Measurements from ENCODE around the gene CTIF.

DNA sequence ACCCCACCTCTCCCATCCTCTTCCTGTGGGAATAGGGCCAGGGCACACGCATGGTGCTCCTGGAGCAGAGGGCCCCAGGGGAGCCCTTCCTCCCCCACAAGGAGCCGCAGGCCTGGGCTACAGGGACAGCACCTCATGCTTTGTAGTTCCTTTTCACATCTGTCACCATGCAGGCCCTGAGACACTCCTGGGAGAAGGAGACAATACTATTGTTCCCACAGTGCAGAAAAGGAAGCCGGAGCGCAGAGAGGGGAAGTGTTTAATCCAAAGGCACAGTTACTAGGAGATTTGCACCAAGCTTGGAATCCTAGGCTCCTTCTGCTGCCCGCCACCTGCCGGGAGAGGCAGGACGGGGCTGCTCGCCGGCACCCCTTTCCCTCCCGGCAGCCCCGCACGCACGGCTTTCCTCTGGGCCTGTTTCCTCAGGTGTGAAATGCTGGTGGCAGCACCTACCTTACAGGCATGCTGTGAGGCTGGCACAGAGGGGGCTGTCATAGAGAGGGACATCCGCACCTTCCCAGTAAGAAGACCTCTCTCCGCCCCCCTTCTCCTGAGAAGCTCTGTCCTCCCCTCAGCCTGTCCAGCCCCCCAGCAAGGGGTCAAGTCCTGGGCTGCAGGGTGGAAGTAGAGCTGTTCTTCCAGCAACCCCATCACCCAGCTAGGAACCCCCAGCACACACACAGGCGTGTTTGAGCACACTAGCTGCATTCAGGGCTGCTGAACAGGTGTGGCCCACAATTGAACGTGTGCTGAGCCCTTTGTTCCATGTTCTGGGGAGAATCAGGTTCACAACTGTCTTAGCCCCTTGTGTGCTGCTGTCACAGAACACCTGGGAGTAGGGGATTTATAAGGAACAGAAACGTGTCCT, 349.3 kb downstream of the CTIF start:
- TF ChIP-seq, protein P1, sequence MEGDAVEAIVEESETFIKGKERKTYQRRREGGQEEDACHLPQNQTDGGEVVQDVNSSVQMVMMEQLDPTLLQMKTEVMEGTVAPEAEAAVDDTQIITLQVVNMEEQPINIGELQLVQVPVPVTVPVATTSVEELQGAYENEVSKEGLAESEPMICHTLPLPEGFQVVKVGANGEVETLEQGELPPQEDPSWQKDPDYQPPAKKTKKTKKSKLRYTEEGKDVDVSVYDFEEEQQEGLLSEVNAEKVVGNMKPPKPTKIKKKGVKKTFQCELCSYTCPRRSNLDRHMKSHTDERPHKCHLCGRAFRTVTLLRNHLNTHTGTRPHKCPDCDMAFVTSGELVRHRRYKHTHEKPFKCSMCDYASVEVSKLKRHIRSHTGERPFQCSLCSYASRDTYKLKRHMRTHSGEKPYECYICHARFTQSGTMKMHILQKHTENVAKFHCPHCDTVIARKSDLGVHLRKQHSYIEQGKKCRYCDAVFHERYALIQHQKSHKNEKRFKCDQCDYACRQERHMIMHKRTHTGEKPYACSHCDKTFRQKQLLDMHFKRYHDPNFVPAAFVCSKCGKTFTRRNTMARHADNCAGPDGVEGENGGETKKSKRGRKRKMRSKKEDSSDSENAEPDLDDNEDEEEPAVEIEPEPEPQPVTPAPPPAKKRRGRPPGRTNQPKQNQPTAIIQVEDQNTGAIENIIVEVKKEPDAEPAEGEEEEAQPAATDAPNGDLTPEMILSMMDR (conservative IDR thresholded peaks at IDR 0.05; ENCODE audit: low read depth in 2 of 2), result 0 out of 4 replicates have a peak, but pooled peaks of 1 of the 2 experiments have one; percentile 13
- no peak for TF ChIP-seq STAT1 (IDR thresholded peaks at IDR 0.05; ENCODE audit: unreplicated experiment)
- TF ChIP-seq, protein P2, sequence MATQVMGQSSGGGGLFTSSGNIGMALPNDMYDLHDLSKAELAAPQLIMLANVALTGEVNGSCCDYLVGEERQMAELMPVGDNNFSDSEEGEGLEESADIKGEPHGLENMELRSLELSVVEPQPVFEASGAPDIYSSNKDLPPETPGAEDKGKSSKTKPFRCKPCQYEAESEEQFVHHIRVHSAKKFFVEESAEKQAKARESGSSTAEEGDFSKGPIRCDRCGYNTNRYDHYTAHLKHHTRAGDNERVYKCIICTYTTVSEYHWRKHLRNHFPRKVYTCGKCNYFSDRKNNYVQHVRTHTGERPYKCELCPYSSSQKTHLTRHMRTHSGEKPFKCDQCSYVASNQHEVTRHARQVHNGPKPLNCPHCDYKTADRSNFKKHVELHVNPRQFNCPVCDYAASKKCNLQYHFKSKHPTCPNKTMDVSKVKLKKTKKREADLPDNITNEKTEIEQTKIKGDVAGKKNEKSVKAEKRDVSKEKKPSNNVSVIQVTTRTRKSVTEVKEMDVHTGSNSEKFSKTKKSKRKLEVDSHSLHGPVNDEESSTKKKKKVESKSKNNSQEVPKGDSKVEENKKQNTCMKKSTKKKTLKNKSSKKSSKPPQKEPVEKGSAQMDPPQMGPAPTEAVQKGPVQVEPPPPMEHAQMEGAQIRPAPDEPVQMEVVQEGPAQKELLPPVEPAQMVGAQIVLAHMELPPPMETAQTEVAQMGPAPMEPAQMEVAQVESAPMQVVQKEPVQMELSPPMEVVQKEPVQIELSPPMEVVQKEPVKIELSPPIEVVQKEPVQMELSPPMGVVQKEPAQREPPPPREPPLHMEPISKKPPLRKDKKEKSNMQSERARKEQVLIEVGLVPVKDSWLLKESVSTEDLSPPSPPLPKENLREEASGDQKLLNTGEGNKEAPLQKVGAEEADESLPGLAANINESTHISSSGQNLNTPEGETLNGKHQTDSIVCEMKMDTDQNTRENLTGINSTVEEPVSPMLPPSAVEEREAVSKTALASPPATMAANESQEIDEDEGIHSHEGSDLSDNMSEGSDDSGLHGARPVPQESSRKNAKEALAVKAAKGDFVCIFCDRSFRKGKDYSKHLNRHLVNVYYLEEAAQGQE (IDR thresholded peaks at IDR 0.05; ENCODE audit: unreplicated experiment), result no peak
- TF ChIP-seq EZH2phosphoT487 (IDR thresholded peaks at IDR 0.05; ENCODE audit: unreplicated experiment), result no peak
- TF ChIP-seq POLR2AphosphoS5 (IDR thresholded peaks at IDR 0.05; ENCODE audit: low read depth), result no peak
